GM18517 (cell line): ENCODE measurements around the gene MYOCD.

Experiments
- ATAC-seq: cut with Tn5 transposase; IDR thresholded peaks from one replicate; pipeline ENCODE4 v1.9.1; 2021; ENCODE audit warnings: mild to moderate bottlenecking, moderate library complexity; ENCODE audit not compliant: unreplicated experiment

The MYOCD gene

GRCh38 chr17:12709063-12709462, 43.4 kb downstream of the MYOCD start:
- ATAC-seq = no peak

- no peak for ATAC-seq
Observed at GRCh38 chr17:12712415-12712814, 46.7 kb downstream of the MYOCD start.

- ATAC-seq = no peak
Observed at GRCh38 chr17:12712941-12713340, 47.3 kb downstream of the MYOCD start.

GRCh38 chr17:12719948-12720347, 54.3 kb downstream of the MYOCD start:
- no peak for ATAC-seq

- no peak for ATAC-seq
Observed at GRCh38 chr17:12721581-12721980, 55.9 kb downstream of the MYOCD start.

GRCh38 chr17:12722282-12722681, 56.6 kb downstream of the MYOCD start:
- no peak for ATAC-seq

- ATAC-seq = no peak
Observed at GRCh38 chr17:12726131-12726530, 60.4 kb downstream of the MYOCD start.

- ATAC-seq = no peak
Observed at GRCh38 chr17:12727076-12727760, 61.5 kb downstream of the MYOCD start.

- ATAC-seq = no peak
Observed at GRCh38 chr17:12727881-12728280, 62.2 kb downstream of the MYOCD start.

- no peak for ATAC-seq
Observed at GRCh38 chr17:12729086-12729485, 63.4 kb downstream of the MYOCD start.

- no peak for ATAC-seq
Observed at GRCh38 chr17:12730421-12730820, 64.7 kb downstream of the MYOCD start.

GRCh38 chr17:12730931-12731521, 65.3 kb downstream of the MYOCD start:
- ATAC-seq = no peak

- no peak for ATAC-seq
Observed at GRCh38 chr17:12731839-12732238, 66.1 kb downstream of the MYOCD start.

GRCh38 chr17:12732366-12732765, 66.7 kb downstream of the MYOCD start:
- no peak for ATAC-seq

- ATAC-seq = no peak
Observed at GRCh38 chr17:12734926-12735325, 69.2 kb downstream of the MYOCD start.

GRCh38 chr17:12735517-12735916, 69.8 kb downstream of the MYOCD start:
- no peak for ATAC-seq

GRCh38 chr17:12736526-12736925, 70.8 kb downstream of the MYOCD start:
- ATAC-seq = no peak

GRCh38 chr17:12737740-12738469, 72.2 kb downstream of the MYOCD start:
- ATAC-seq = no peak

GRCh38 chr17:12738624-12739023, 72.9 kb downstream of the MYOCD start:
- ATAC-seq = no peak

GRCh38 chr17:12739500-12739899, 73.8 kb downstream of the MYOCD start:
- ATAC-seq = no peak

GRCh38 chr17:12743046-12743445, 77.4 kb downstream of the MYOCD start:
- ATAC-seq = no peak

GRCh38 chr17:12744298-12744697, 78.6 kb downstream of the MYOCD start:
- ATAC-seq = no peak
